HepG2 (cell line): ENCODE data around the gene RNF149. TPM values are rescaled to one million over a fixed set of nuclear protein-coding genes. Genes with fewer than 3 reads are reported as not detected.

Source experiments
- CEBPG ChIP-seq: IDR thresholded peaks from 2 replicates; pipeline ENCODE4 v1.6.1; 2016
- ELF4 ChIP-seq: sonication (generic); formaldehyde crosslinking; IDR thresholded peaks from 2 replicates; pipeline ENCODE4 v1.5.0; 2020; ENCODE audit warnings: missing genetic modification reagents, mild to moderate bottlenecking, moderate library complexity, borderline replicate concordance
- EP300 ChIP-seq, 3 experiments: sonication (generic) in 1 of 3; formaldehyde crosslinking in 1 of 3; IDR thresholded peaks; 2 replicates each; pipeline versions ENCODE4 v1.5.1 to v1.6.1; 2011 to 2020; ENCODE audit warnings: low read depth in 2 of 3, low read length in 2 of 3, borderline replicate concordance in 1 of 3, improper control_type of control experiment in 1 of 3, mild to moderate bottlenecking in 1 of 3, missing genetic modification reagents in 1 of 3, moderate library complexity in 1 of 3
- HNF4A ChIP-seq: sonication (generic); formaldehyde crosslinking; IDR thresholded peaks from 2 replicates; pipeline ENCODE4 v1.4.0; 2020; ENCODE audit warnings: missing genetic modification reagents
- HNF4G ChIP-seq, 2 experiments: sonication (generic) in 1 of 2; formaldehyde crosslinking in 1 of 2; IDR thresholded peaks; 2 replicates each; pipeline versions ENCODE4 v1.4.0 to v1.6.1; 2011 to 2020; ENCODE audit warnings: borderline replicate concordance in 2 of 2, low read depth in 2 of 2, mild to moderate bottlenecking in 2 of 2, low read length in 1 of 2, missing genetic modification reagents in 1 of 2, moderate library complexity in 1 of 2
- KIAA2018 ChIP-seq: sonication (generic); formaldehyde crosslinking; IDR thresholded peaks from 2 replicates; pipeline ENCODE4 v1.5.0; 2020; ENCODE audit warnings: mild to moderate bottlenecking, missing genetic modification reagents, borderline replicate concordance
- MLXIP ChIP-seq: sonication (generic); formaldehyde crosslinking; IDR thresholded peaks from 2 replicates; pipeline ENCODE4 v1.9.0; 2021; ENCODE audit warnings: missing genetic modification reagents, borderline replicate concordance
- NCOR1 ChIP-seq: fragments of 200-600 bp; sonication (generic); IDR thresholded peaks from 2 replicates; pipeline ENCODE4 v1.7.0; 2017; ENCODE audit warnings: antibody characterized with exemption, low read length, borderline replicate concordance
- RXRA ChIP-seq: sonication (generic); formaldehyde crosslinking; IDR thresholded peaks from 2 replicates; pipeline ENCODE4 v1.5.1; 2020; ENCODE audit warnings: missing genetic modification reagents
- ZFP36 ChIP-seq: fragments of 150-350 bp; IDR thresholded peaks from 2 replicates; pipeline ENCODE4 v1.6.1; 2018; ENCODE audit warnings: borderline replicate concordance, low read length, low read depth; ENCODE audit not compliant: partially characterized antibody
- ZFYVE20 ChIP-seq: sonication (generic); formaldehyde crosslinking; IDR thresholded peaks from 2 replicates; pipeline ENCODE4 v1.8.0; 2023; ENCODE audit warnings: low read depth, mild to moderate bottlenecking, moderate library complexity, missing genetic modification reagents, borderline replicate concordance
- ZIK1 ChIP-seq: sonication (generic); formaldehyde crosslinking; IDR thresholded peaks from 2 replicates; pipeline ENCODE4 v1.5.0; 2020; ENCODE audit warnings: mild to moderate bottlenecking, low read depth, missing genetic modification reagents, borderline replicate concordance
- polyA plus RNA-seq, 8 experiments: library from polyadenylated mRNA; depleted of rRNA in 3 of 8; stranded (reverse) in 7 of 8; unstranded in 1 of 8; fragments of >200 nt; fragmentation: Illumina TruSeq in 4 of 8; extraction: Trizol in 4 of 8; gene quantifications; 2 replicates each; pipeline versions ENCODE4 v1.2.1 to v1.2.3, GENCODE V29; 2011 to 2016; ENCODE audit warnings: low read depth in 4 of 8, missing spikeins in 1 of 8, mixed read lengths in 1 of 8; ENCODE audit not compliant: insufficient read depth in 1 of 8
- total RNA-seq, 5 experiments: library from RNA; depleted of rRNA; stranded (reverse); fragments of >200 nt; fragmentation: Illumina TruSeq; extraction: Trizol; gene quantifications; 2 replicates each; pipeline ENCODE4 v1.2.3, GENCODE V29; 2016; ENCODE audit warnings: low read depth in 1 of 5

The RNF149 gene
- total and polyA plus RNA-seq, 2 of the 13 experiments (the other 11 are each of a cell fraction or from before 2014, with no cell fraction given), result 87.6 to 109 TPM

- TF ChIP-seq RXRA (CRISPR knock-in tag) (no peak), HNF4G (IDR thresholded peaks at IDR 0.05; ENCODE audit: borderline replicate concordance, low read depth, low read length) (no peak; the same call in 1 of the 2 replicates), HNF4G (CRISPR knock-in tag; IDR thresholded peaks at IDR 0.05; ENCODE audit: borderline replicate concordance, low read depth) (no peak), ZFP36 (no peak), ZIK1 (CRISPR knock-in tag) (no peak), HNF4A (CRISPR knock-in tag) (peak; percentile 43; the same call in 1 of the 2 replicates), ELF4 (CRISPR knock-in tag) (no peak), NCOR1 (0 out of 2 replicates have a peak, but pooled peaks have one; percentile 9), CEBPG (CRISPR knock-in tag) (peak; percentile 22; the same call in 1 of the 2 replicates), KIAA2018 (CRISPR knock-in tag) (no peak), EP300 (IDR thresholded peaks at IDR 0.05; ENCODE audit: low read depth in 2 of 2, low read length in 2 of 2) (peak in 1 of 2 experiments; percentile 6; a peak in 1 of 4 replicates), EP300 (CRISPR knock-in tag; IDR thresholded peaks at IDR 0.05; ENCODE audit: borderline replicate concordance) (no peak), ZFYVE20 (CRISPR knock-in tag) (no peak), MLXIP (CRISPR knock-in tag) (no peak)
- TF ChIP-seq, all 625 proteins: peak for 6
Observed at GRCh38 chr2:101348883-101349282, 40.4 kb upstream of the RNF149 start (continued).
